ENCODE data around the gene PLEKHM3.

Gene PLEKHM3

DNA sequence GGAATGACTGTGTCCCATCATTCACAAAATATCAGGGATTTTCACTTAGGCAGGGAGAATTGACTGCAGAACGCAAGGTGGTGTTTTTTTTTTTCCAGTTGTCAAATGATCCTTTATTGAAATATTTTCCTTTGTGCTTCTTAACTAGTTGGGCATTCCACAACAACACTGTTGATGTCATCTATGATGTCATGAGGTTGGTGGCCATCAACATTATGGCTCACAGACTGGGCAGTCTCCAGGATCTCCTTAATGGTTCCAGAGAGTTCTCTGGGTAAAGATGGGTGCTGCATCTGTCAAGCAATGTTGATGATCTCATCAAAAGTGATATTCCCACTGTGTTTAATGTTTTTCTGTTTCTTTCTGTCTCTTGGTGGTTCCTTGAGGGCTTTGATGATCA, 31.8 kb upstream of the PLEKHM3 start:
- Histone ChIP-seq H3K9me3 (ENCODE audit: insufficient read depth, low read depth, low read length) (no peaks in the 10 kb centered on the region), H2AFZ (ENCODE audit: low read length) (no peak overlapping the region), H3K4me3 (ENCODE audit: low read length, poor library complexity, severe bottlenecking) (no peak overlapping the region), H3K9me2 (replicated peaks; ENCODE audit: low read depth, low read length) (no peaks in the 10 kb centered on the region), H3K4me1 (ENCODE audit: insufficient read depth, low read length, poor library complexity, severe bottlenecking) (no peaks in the 10 kb centered on the region), H3K4me2 (ENCODE audit: low read depth, low read length, poor library complexity, severe bottlenecking) (no peak overlapping the region), H3K27me3 (ENCODE audit: insufficient read depth, low read length, poor library complexity, severe bottlenecking) (no peaks in the 10 kb centered on the region), H3F3A (ENCODE audit: low read depth) (no peaks in the 10 kb centered on the region), H3K36me3 (ENCODE audit: insufficient read depth, low read length) (no peaks in the 10 kb centered on the region), H3K79me2 (ENCODE audit: insufficient read depth, low read length) (no peaks in the 10 kb centered on the region), H3K9ac (ENCODE audit: low read depth, low read length, poor library complexity, severe bottlenecking) (no peak overlapping the region), H4K20me1 (ENCODE audit: insufficient read depth, low read length, poor library complexity, severe bottlenecking) (no peaks in the 10 kb centered on the region)
- TF ChIP-seq EZH2phosphoT487 (IDR thresholded peaks at IDR 0.05; ENCODE audit: borderline replicate concordance) (no peak), CTCF (conservative IDR thresholded peaks at IDR 0.05; ENCODE audit: low read length) (no peak)

DNA sequence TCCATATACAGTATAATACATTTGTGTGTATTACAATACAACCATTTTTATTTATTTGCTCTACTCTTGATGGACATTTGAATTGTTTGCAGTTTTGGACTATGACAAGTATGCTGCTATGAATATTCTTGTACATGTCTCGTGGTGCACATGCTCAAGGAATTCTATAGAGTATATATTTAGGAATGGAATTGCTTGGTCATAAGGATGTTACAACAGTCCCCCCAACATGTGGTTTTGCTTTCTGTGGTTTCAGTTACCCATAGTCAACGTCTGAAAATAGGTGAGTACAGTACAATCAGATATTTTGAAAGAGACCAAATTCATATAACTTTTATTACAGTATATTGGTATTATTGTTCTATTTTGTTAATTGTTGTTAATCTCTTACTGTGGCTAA, 24.1 kb upstream of the PLEKHM3 start:
- no peak for TF ChIP-seq CTCF (conservative IDR thresholded peaks at IDR 0.05; ENCODE audit: low read length)
- H2AFZ ChIP-seq (ENCODE audit: low read length) = peak overlapping the region; percentile 51; the same call in 1 of the 2 replicates
- no peak overlapping the region for H3K4me3 ChIP-seq (ENCODE audit: low read length, poor library complexity, severe bottlenecking)
- H3K27me3 ChIP-seq (ENCODE audit: insufficient read depth, low read length, poor library complexity, severe bottlenecking) = no peaks in the 10 kb centered on the region
- no peaks in the 10 kb centered on the region for H3K36me3 ChIP-seq (ENCODE audit: insufficient read depth, low read length)
- no peaks in the 10 kb centered on the region for H3F3A ChIP-seq (ENCODE audit: low read depth)
- no peak overlapping the region for H3K9ac ChIP-seq (ENCODE audit: low read depth, low read length, poor library complexity, severe bottlenecking)
- H3K9me2 ChIP-seq (replicated peaks; ENCODE audit: low read depth, low read length) = no peaks in the 10 kb centered on the region
- no peaks in the 10 kb centered on the region for H3K9me3 ChIP-seq (ENCODE audit: insufficient read depth, low read depth, low read length)
- no peaks in the 10 kb centered on the region for H3K79me2 ChIP-seq (ENCODE audit: insufficient read depth, low read length)
- H4K20me1 ChIP-seq (ENCODE audit: insufficient read depth, low read length, poor library complexity, severe bottlenecking) = no peaks in the 10 kb centered on the region
- peak overlapping the region; percentile 32 for H3K4me2 ChIP-seq (ENCODE audit: low read depth, low read length, poor library complexity, severe bottlenecking)
- peaks cover 23% of the 10 kb centered on the region for H3K4me1 ChIP-seq (ENCODE audit: insufficient read depth, low read length, poor library complexity, severe bottlenecking)

- TF ChIP-seq CTCF (conservative IDR thresholded peaks at IDR 0.05; ENCODE audit: low read length) (no peak), EZH2phosphoT487 (IDR thresholded peaks at IDR 0.05; ENCODE audit: borderline replicate concordance) (no peak)
- peak overlapping the region; percentile 32 for H3K4me2 ChIP-seq (ENCODE audit: low read depth, low read length, poor library complexity, severe bottlenecking)
- H4K20me1 ChIP-seq (ENCODE audit: insufficient read depth, low read length, poor library complexity, severe bottlenecking) = no peaks in the 10 kb centered on the region
Observed at GRCh38 chr2:208049006-208049405, 23.7 kb upstream of the PLEKHM3 start.

More at GRCh38 chr2:208049006-208049405, 23.7 kb upstream of the PLEKHM3 start:
- no peaks in the 10 kb centered on the region for H3K9me3 ChIP-seq (ENCODE audit: insufficient read depth, low read depth, low read length)
- H3K4me1 ChIP-seq (ENCODE audit: insufficient read depth, low read length, poor library complexity, severe bottlenecking) = peaks cover 23% of the 10 kb centered on the region
- H3K36me3 ChIP-seq (ENCODE audit: insufficient read depth, low read length) = no peaks in the 10 kb centered on the region
- no peaks in the 10 kb centered on the region for H3F3A ChIP-seq (ENCODE audit: low read depth)
- no peaks in the 10 kb centered on the region for H3K9me2 ChIP-seq (replicated peaks; ENCODE audit: low read depth, low read length)
- H3K4me3 ChIP-seq (ENCODE audit: low read length, poor library complexity, severe bottlenecking) = no peak overlapping the region
- H3K27me3 ChIP-seq (ENCODE audit: insufficient read depth, low read length, poor library complexity, severe bottlenecking) = no peaks in the 10 kb centered on the region
- no peaks in the 10 kb centered on the region for H3K79me2 ChIP-seq (ENCODE audit: insufficient read depth, low read length)
- no peak overlapping the region; the same call in 1 of the 2 replicates for H2AFZ ChIP-seq (ENCODE audit: low read length)
- no peak overlapping the region for H3K9ac ChIP-seq (ENCODE audit: low read depth, low read length, poor library complexity, severe bottlenecking)
